ENCODE results near the gene UPF3A. TPM values are rescaled to one million over a fixed set of nuclear protein-coding genes. Genes with fewer than 3 reads are reported as not detected.
A peak's percentile ranks its signal among the peaks of the same experiment; 100 is the strongest.

Gene UPF3A
- total and polyA plus RNA-seq, 9 of the 15 experiments (the other 6 are each of a cell fraction or from before 2014, with no cell fraction given): 15.6 to 76.5 (median 40.9) TPM

- TF ChIP-seq ELF4 (CRISPR knock-in tag; IDR thresholded peaks at IDR 0.05) (no peak), TAF15 (IDR thresholded peaks at IDR 0.05; ENCODE audit: low read depth, low read length) (no peak), HNRNPH1 (optimal IDR thresholded peaks at IDR 0.05; ENCODE audit: low read depth, low read length) (no peak), ELF2 (CRISPR knock-in tag; IDR thresholded peaks at IDR 0.05) (no peak), MEIS2 (IDR thresholded peaks at IDR 0.05; ENCODE audit: partially characterized antibody) (peak; percentile 45), ZKSCAN3 (CRISPR knock-in tag; IDR thresholded peaks at IDR 0.05) (no peak), RBM22 (IDR thresholded peaks at IDR 0.05; ENCODE audit: low read depth, low read length, poor library complexity, severe bottlenecking) (no peak), ARHGAP35 (IDR thresholded peaks at IDR 0.05; ENCODE audit: partially characterized antibody) (peak; percentile 20), ZNF232 (CRISPR knock-in tag; IDR thresholded peaks at IDR 0.05) (no peak), ZNF511 (CRISPR knock-in tag; IDR thresholded peaks at IDR 0.05) (no peak), LEF1 (IDR thresholded peaks at IDR 0.05) (peak; percentile 61; the same call in 1 of the 2 replicates), FOXK2 (conservative IDR thresholded peaks at IDR 0.05 in 1 of 2, IDR thresholded peaks at IDR 0.05 in 1 of 2; ENCODE audit: low read depth in 2 of 2) (peak in 1 of 2 experiments; percentile 20; a peak in 1 of 4 replicates), NEUROD1 (IDR thresholded peaks at IDR 0.05; ENCODE audit: borderline replicate concordance, low read depth, low read length, partially characterized antibody) (no peak), RAD21 (CRISPR knock-in tag; conservative IDR thresholded peaks at IDR 0.05 in 1 of 2, IDR thresholded peaks at IDR 0.05 in 1 of 2) (no peak), MTA2 (IDR thresholded peaks at IDR 0.05; ENCODE audit: low read depth) (no peak), PHF21A (IDR thresholded peaks at IDR 0.05; ENCODE audit: borderline replicate concordance, low read depth) (no peak), PTTG1 (tag; IDR thresholded peaks at IDR 0.05; ENCODE audit: low read depth) (no peak), FOS (IDR thresholded peaks at IDR 0.05; ENCODE audit: extremely low read depth, insufficient read length) (no peak), RBM25 (IDR thresholded peaks at IDR 0.05; ENCODE audit: low read depth, low read length, severe bottlenecking) (no peak)
Measured at GRCh38 chr13:114283576-114283975, 2.2 kb downstream of the UPF3A start (continued).

Measured in K562 (cell line).